MM.1S (cell line): Measurements from ENCODE around the gene ZNF787.

Experiments
- DNase-seq: peaks from one replicate; pipeline ENCODE4 v3.0.0-alpha.2; 2015
- H2AFZ ChIP-seq: fragments of 300-600 bp; sonication (generic); 2 replicates; pipeline ENCODE4 v1.6.0; 2016; ENCODE audit warnings: antibody characterized with exemption, low read length
- H3F3A ChIP-seq: fragments of 300-600 bp; sonication (generic); 2 replicates; pipeline ENCODE4 v1.6.1; 2016; ENCODE audit warnings: mild to moderate bottlenecking, antibody characterized with exemption, low read length, moderate library complexity, mixed read lengths; ENCODE audit not compliant: insufficient read depth
- H3K27ac ChIP-seq: fragments of 300-600 bp; sonication (generic); 2 replicates; pipeline ENCODE4 v1.5.1; 2016; ENCODE audit warnings: mild to moderate bottlenecking, low read length
- H3K27me3 ChIP-seq: fragments of 300-600 bp; sonication (generic); replicated peaks from 2 replicates; pipeline ENCODE4 v1.6.0; 2016; ENCODE audit warnings: low read length; ENCODE audit not compliant: insufficient read depth
- H3K36me3 ChIP-seq: fragments of 300-600 bp; sonication (generic); replicated peaks from 2 replicates; pipeline ENCODE4 v1.6.1; 2016; ENCODE audit warnings: mild to moderate bottlenecking, low read length, mixed read lengths; ENCODE audit not compliant: insufficient read depth
- H3K4me1 ChIP-seq: fragments of 300-600 bp; sonication (generic); 2 replicates; pipeline ENCODE4 v1.6.1; 2016; ENCODE audit warnings: low read length, mixed read lengths
- H3K4me2 ChIP-seq: fragments of 300-600 bp; sonication (generic); 2 replicates; pipeline ENCODE4 v1.6.0; 2016; ENCODE audit warnings: low read depth, low read length
- H3K4me3 ChIP-seq: fragments of 300-600 bp; sonication (generic); 2 replicates; pipeline ENCODE4 v1.5.1; 2016; ENCODE audit warnings: low read length, mixed read lengths
- H3K79me2 ChIP-seq: fragments of 300-600 bp; sonication (generic); 2 replicates; pipeline ENCODE4 v1.6.1; 2016; ENCODE audit warnings: mixed run types, low read length, mixed read lengths
- H3K9ac ChIP-seq: fragments of 300-600 bp; sonication (generic); 2 replicates; pipeline ENCODE4 v1.6.1; 2016; ENCODE audit warnings: low read length, mixed read lengths
- H3K9me2 ChIP-seq: fragments of 300-600 bp; sonication (generic); replicated peaks from 2 replicates; pipeline ENCODE4 v1.6.1; 2016; ENCODE audit warnings: mild to moderate bottlenecking, low read length, mixed read lengths; ENCODE audit not compliant: insufficient read depth
- H3K9me3 ChIP-seq: fragments of 300-600 bp; sonication (generic); replicated peaks from 2 replicates; pipeline ENCODE4 v1.6.1; 2016; ENCODE audit warnings: mild to moderate bottlenecking, low read length, mixed read lengths; ENCODE audit not compliant: insufficient read depth
- H4K20me1 ChIP-seq: fragments of 300-600 bp; sonication (generic); 2 replicates; pipeline ENCODE4 v1.6.1; 2016; ENCODE audit warnings: mild to moderate bottlenecking, low read length, moderate library complexity, mixed read lengths; ENCODE audit not compliant: insufficient read depth
- CTCF ChIP-seq: fragments of 300-600 bp; sonication (generic); IDR thresholded peaks from 2 replicates; pipeline ENCODE4 v1.5.1; 2016; ENCODE audit warnings: antibody characterized with exemption, low read length, mixed read lengths
- EZH2 ChIP-seq: fragments of 300-600 bp; sonication (generic); optimal IDR thresholded peaks from 2 replicates; pipeline ENCODE3; 2017; ENCODE audit warnings: low read depth, mild to moderate bottlenecking, antibody characterized with exemption, low read length, mixed read lengths
- EZH2phosphoT487 ChIP-seq: fragments of 300-600 bp; sonication (generic); IDR thresholded peaks from 2 replicates; pipeline ENCODE4 v1.6.1; 2018; ENCODE audit warnings: antibody characterized with exemption, low read length

The ZNF787 gene

GRCh38 chr19:56112313-56112709 lies 8.8 kb downstream of the ZNF787 start:
- no peak overlapping the region for H3K9ac ChIP-seq
- H3K9me2 ChIP-seq, result no peaks in the 10 kb centered on the region
- no peak overlapping the region for H2AFZ ChIP-seq
- no peaks in the 10 kb centered on the region for H3K4me1 ChIP-seq
- no peaks in the 10 kb centered on the region for H3K27me3 ChIP-seq
- H3F3A ChIP-seq, result no peaks in the 10 kb centered on the region
- H3K79me2 ChIP-seq, result peaks cover 100% of the 10 kb centered on the region
- no peak for TF ChIP-seq EZH2
- no peak for TF ChIP-seq EZH2phosphoT487
- TF ChIP-seq CTCF, result no peak
- H3K9me3 ChIP-seq, result no peaks in the 10 kb centered on the region
- no peak for DNase-seq
- no peaks in the 10 kb centered on the region for H3K36me3 ChIP-seq
- H3K4me3 ChIP-seq, result no peak overlapping the region; the same call in 1 of the 2 replicates
- peak overlapping the region; percentile 54; the same call in 1 of the 2 replicates for H3K4me2 ChIP-seq
- H3K27ac ChIP-seq, result peak overlapping the region; percentile 71; the same call in 1 of the 2 replicates
- H4K20me1 ChIP-seq, result peaks cover 12% of the 10 kb centered on the region

- Histone ChIP-seq H3K4me1 (no peaks in the 10 kb centered on the region), H4K20me1 (peaks cover 12% of the 10 kb centered on the region), H3K9me3 (no peaks in the 10 kb centered on the region), H3K27me3 (no peaks in the 10 kb centered on the region), H3K9me2 (no peaks in the 10 kb centered on the region), H3K9ac (peak overlapping the region; percentile 29; the same call in 1 of the 2 replicates), H2AFZ (no peak overlapping the region), H3K4me3 (no peak overlapping the region; the same call in 1 of the 2 replicates), H3K36me3 (no peaks in the 10 kb centered on the region), H3K4me2 (peak overlapping the region; percentile 54; the same call in 1 of the 2 replicates), H3F3A (no peaks in the 10 kb centered on the region), H3K27ac (peak overlapping the region; percentile 71; the same call in 1 of the 2 replicates), H3K79me2 (peaks cover 100% of the 10 kb centered on the region)
- TF ChIP-seq EZH2 (no peak), CTCF (no peak), EZH2phosphoT487 (no peak)
- DNase-seq, result no peak
Measured at GRCh38 chr19:56111601-56112312, 9.3 kb downstream of the ZNF787 start.

DNA sequence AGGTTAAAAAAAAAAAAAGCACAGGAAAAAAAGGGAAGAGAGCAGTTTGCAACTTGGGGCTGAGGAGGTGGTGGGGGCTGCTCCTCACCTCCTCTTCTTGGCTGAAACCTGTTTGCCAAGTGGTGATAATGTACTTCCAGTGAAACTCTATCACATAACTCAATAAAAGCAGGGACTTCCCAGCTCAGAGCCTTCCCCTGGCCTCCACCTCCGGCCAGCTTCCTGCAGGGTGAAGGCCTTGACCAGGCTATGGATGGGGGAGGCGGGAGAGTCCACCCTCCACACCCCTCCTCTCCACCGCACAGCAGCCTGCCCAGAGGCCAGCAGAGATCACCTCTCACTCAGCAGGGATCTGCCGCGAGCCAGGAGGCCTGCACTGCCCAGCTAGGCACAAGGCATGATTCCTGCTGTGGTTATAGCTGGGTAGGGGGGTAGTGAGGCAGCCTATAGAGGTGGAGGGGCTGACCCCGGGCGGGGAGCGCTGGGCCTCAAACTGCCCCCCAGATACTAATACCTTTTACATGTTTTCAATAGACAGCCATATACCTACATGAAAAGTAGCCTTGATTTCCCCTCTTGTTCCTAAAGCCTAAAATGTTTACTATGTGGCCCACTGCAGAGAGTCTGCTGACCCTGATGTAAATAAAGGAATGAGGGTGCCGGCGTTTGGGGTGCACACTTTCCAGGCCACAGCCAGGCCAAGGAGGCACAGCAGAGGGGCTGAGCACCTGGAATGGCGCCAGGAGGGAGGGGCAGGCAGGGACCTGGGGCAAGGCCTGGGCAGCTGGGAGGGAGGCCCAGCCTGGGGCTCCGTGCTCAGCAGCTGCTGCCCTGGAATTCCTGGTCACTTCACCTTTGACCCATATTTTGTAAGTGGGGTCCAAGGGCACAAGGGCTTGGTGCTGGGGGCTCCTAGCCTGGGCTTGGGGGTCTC lies 10.3 kb downstream of the ZNF787 start:
- Histone ChIP-seq H3K4me1 (no peaks in the 10 kb centered on the region), H3F3A (no peaks in the 10 kb centered on the region), H3K79me2 (peaks cover 100% of the 10 kb centered on the region), H3K9ac (no peak overlapping the region), H3K27me3 (no peaks in the 10 kb centered on the region), H3K9me3 (no peaks in the 10 kb centered on the region), H4K20me1 (peaks cover 14% of the 10 kb centered on the region; the same call in 1 of the 2 replicates), H3K9me2 (no peaks in the 10 kb centered on the region), H3K36me3 (no peaks in the 10 kb centered on the region), H3K4me2 (no peak overlapping the region), H3K27ac (no peak overlapping the region), H3K4me3 (no peak overlapping the region), H2AFZ (no peak overlapping the region)
- DNase-seq, result no peak
- TF ChIP-seq EZH2phosphoT487 (no peak), CTCF (no peak), EZH2 (no peak)
